Prostate gland (tissue), 2 donors: ENCODE data around the gene LYSMD4. TPM values are rescaled to one million over a fixed set of nuclear protein-coding genes. Genes with fewer than 3 reads are reported as not detected.
A peak's percentile ranks its signal among the peaks of the same experiment; 100 is the strongest.

ENCODE experiments used
- DNase-seq: peaks from one replicate; pipeline ENCODE4 v3.0.0-alpha.2; 2019; ENCODE audit warnings: low spot score
- H3K27ac ChIP-seq, 2 donors: fragments of 200-600 bp; sonication (generic); 2 replicates each; pipeline ENCODE4 v1.5.1; 2017 to 2019
- H3K27me3 ChIP-seq: fragments of 200-600 bp; sonication (generic); replicated peaks from 2 replicates; pipeline ENCODE4 v1.5.1; 2019; ENCODE audit not compliant: insufficient read depth
- H3K36me3 ChIP-seq, 2 donors: fragments of 200-600 bp; sonication (generic); 1 replicate in 1 of 2; 2 replicates in 1 of 2; pipeline versions ENCODE4 v1.5.1 to v1.8.1; 2017 to 2019
- H3K4me1 ChIP-seq: fragments of 200-600 bp; sonication (generic); replicated peaks from 2 replicates; pipeline ENCODE4 v1.5.1; 2019
- H3K4me3 ChIP-seq, 2 donors: fragments of 200-600 bp; sonication (generic); 2 replicates each; pipeline ENCODE4 v1.5.1; 2017 to 2019
- H3K9me3 ChIP-seq: fragments of 200-600 bp; sonication (generic); 2 replicates; pipeline ENCODE4 v1.5.1; 2017
- CTCF ChIP-seq, 4 experiments: fragments of 200-600 bp in 2 of 4; fragments of 450-650 bp in 2 of 4; sonication (generic) in 2 of 4; IDR thresholded peaks; 1 replicate in 3 of 4; 2 replicates in 1 of 4; pipeline ENCODE4 v1.5.1; 2016 to 2019; ENCODE audit warnings: antibody characterized with exemption in 4 of 4, mild to moderate bottlenecking in 2 of 4, moderate library complexity in 2 of 4
- POLR2A ChIP-seq: fragments of 450-650 bp; IDR thresholded peaks from one replicate; pipeline ENCODE4 v1.6.1; 2016; ENCODE audit warnings: antibody characterized with exemption, mild to moderate bottlenecking
- POLR2AphosphoS5 ChIP-seq: sonication (generic); formaldehyde crosslinking; IDR thresholded peaks from one replicate; pipeline ENCODE4 v1.6.1; 2017; ENCODE audit warnings: antibody characterized with exemption
- WGBS: methylation state at CpG from one replicate; pipeline ENCODE4 v1.1.5; 2018; 5-methylcytosine and 5-hydroxymethylcytosine counted together
- intact Hi-C: fragments of 100-400 bp; cut with DNase I; formaldehyde crosslinking; loops from one replicate; pipeline ENCODE4 v1.14.2; 2022
- total RNA-seq, 2 donors: library from RNA; depleted of rRNA; stranded (reverse); fragments of >200 nt; gene quantifications; one replicate each; pipeline ENCODE4 v1.1.0, GENCODE V29; 2016

The LYSMD4 gene
- total RNA-seq, 2 donors from 2014 or later: 2.7 to 21.1 TPM

DNA sequence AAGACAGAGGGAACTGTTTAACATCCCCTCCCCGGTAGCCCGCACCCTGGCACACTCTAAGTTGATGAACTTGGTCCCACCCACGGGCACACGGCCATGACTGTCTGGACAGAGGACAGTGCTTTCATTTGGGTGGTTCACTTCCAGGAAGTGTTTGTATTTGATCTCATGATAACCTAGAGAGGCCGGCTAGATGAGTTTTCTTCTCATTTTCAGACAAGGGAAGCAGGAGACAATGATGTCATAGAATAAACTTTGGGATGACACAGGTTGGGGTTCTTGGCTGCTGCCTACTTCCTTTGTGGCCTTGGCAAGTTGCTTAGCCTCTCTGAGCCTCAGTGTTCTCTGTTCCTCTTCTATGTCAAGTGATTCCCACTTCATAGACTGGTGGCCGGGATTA is 16.1 kb upstream of the LYSMD4 start:
- Histone ChIP-seq H3K4me1 (no peaks in the 10 kb centered on the region), H3K27me3 (no peaks in the 10 kb centered on the region), H3K36me3 (no peaks in the 10 kb centered on the region), H3K27ac (peak overlapping the region in 1 of 2 donors; percentile 35), H3K9me3 (no peaks in the 10 kb centered on the region), H3K4me3 (no peak overlapping the region)
- intact Hi-C loops: no loop called here
- TF ChIP-seq POLR2A (no peak), POLR2AphosphoS5 (peak; percentile 88)
- WGBS: 17% methylated on average over 6 of the region's 6 CpGs
- peak; percentile 75 for DNase-seq

DNA sequence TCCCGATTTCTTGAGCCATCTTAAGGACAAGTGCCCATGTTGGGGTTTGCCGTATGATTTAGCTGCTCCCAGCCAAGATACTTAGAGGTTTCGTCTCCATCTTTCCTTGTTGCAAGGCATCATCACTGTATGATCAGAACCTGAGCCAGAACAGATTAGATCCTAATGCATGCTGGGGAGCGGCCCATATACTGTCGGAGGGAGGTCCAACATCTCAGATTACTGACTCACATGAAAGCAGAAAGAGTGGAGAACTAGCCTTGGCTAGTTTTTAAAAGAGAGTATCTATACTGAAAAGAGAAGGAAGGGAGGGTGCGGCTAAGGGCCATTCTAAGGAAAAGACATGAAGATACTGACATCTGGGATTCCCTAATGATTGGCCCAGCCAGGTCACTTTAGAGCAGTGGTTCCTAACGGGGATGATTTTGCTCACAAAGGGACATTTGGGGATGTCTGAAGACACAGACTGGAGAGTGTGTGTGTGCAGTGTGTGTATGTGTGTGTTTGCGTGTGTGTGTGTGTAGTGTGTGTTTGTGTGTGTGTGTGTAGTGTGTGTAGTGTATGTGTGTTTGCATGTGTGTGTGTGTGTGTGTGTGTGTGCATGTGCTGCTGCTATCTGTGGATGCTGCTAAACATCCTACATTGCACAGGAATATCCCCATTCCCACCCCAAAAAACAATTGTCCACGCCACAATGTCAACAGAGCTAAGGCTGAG is 12.3 kb upstream of the LYSMD4 start:
- intact Hi-C loops: no loop called here
- DNase-seq: no peak
- Histone ChIP-seq H3K36me3 (no peaks in the 10 kb centered on the region), H3K9me3 (no peaks in the 10 kb centered on the region), H3K4me1 (no peaks in the 10 kb centered on the region), H3K27me3 (no peaks in the 10 kb centered on the region), H3K4me3 (no peak overlapping the region), H3K27ac (no peak overlapping the region)
- no peak for TF ChIP-seq CTCF (IDR thresholded peaks at IDR 0.05)
- 82% methylated on average over 9 of the region's 9 CpGs for WGBS

- Histone ChIP-seq H3K27ac (no peak overlapping the region), H3K27me3 (no peaks in the 10 kb centered on the region), H3K4me1 (no peaks in the 10 kb centered on the region), H3K36me3 (no peaks in the 10 kb centered on the region), H3K9me3 (no peaks in the 10 kb centered on the region), H3K4me3 (no peak overlapping the region)
- no peak for DNase-seq
- intact Hi-C loops: no loop called here
- TF ChIP-seq CTCF (IDR thresholded peaks at IDR 0.05) (no peak), POLR2A (no peak), POLR2AphosphoS5 (no peak)
- WGBS: 98% methylated on average over 7 of the region's 7 CpGs
These were observed 10.9 kb upstream of the LYSMD4 start for GRCh38 chr15:99744142-99744541.

DNA sequence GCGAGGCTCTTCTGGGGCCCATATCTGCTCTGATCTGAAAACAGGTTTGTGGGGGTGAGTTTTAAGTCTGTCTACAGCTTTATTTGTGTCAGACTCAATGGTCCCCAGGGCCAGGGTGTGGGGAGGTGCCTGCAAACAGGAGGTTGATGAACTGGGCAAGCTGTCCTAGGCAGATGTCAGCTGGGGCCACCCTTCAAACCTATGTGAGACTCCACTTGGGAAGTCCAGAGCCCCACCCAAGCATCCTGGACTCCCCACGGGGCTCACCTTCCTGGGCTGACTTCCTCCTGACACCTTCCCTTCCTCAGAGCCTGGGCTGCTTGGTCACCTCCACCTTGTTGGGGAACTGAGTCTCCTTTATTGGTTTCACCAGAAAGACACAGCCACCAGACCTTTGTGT is 8.6 kb upstream of the LYSMD4 start:
- TF ChIP-seq POLR2AphosphoS5: no peak
- TF ChIP-seq CTCF (IDR thresholded peaks at IDR 0.05): no peak
- no peak for TF ChIP-seq POLR2A
- Histone ChIP-seq H3K36me3 (no peaks in the 10 kb centered on the region), H3K4me3 (no peak overlapping the region), H3K4me1 (no peaks in the 10 kb centered on the region), H3K27me3 (no peaks in the 10 kb centered on the region), H3K9me3 (no peaks in the 10 kb centered on the region), H3K27ac (no peak overlapping the region)
- intact Hi-C loops: no loop called here
- no peak for DNase-seq
- WGBS: 78% methylated on average over 2 of the region's 2 CpGs

GRCh38 chr15:99738021-99738847 is 5.0 kb upstream of the LYSMD4 start:
- TF ChIP-seq CTCF (IDR thresholded peaks at IDR 0.05) (no peak), POLR2AphosphoS5 (no peak), POLR2A (no peak)
- Histone ChIP-seq H3K27me3 (no peaks in the 10 kb centered on the region), H3K27ac (no peak overlapping the region), H3K4me3 (no peak overlapping the region), H3K4me1 (no peaks in the 10 kb centered on the region), H3K9me3 (no peaks in the 10 kb centered on the region), H3K36me3 (no peaks in the 10 kb centered on the region)
- WGBS: 79% methylated on average over 7 of the region's 7 CpGs
- DNase-seq: no peak
- intact Hi-C loops: no loop called here
